HG03378 (cell line): ENCODE measurements around the gene MYRFL.
"Not testable (repeated sequence)": the region's sequence is repeated elsewhere in the genome, so short reads cannot be mapped to it uniquely, and the experiment has no call there.

Experiments used
- ATAC-seq: cut with Tn5 transposase; IDR thresholded peaks from one replicate; pipeline ENCODE4 v1.9.1; 2021; ENCODE audit warnings: mild to moderate bottlenecking, moderate library complexity; ENCODE audit not compliant: unreplicated experiment

The MYRFL gene

GRCh38 chr12:69984241-69984640 is 159.2 kb downstream of the MYRFL start:
- no peak for ATAC-seq

- peak; percentile 78 for ATAC-seq
Observed at GRCh38 chr12:69985656-69986055, 160.6 kb downstream of the MYRFL start.

GRCh38 chr12:69986114-69986513 is 161.1 kb downstream of the MYRFL start:
- ATAC-seq: no peak

GRCh38 chr12:69987579-69988091 is 162.6 kb downstream of the MYRFL start:
- no peak for ATAC-seq

- no peak for ATAC-seq
Observed at GRCh38 chr12:69988481-69989321, 163.7 kb downstream of the MYRFL start.

GRCh38 chr12:69991690-69992288 is 166.8 kb downstream of the MYRFL start:
- no peak for ATAC-seq

- ATAC-seq: no peak
Observed at GRCh38 chr12:69993433-69993832, 168.4 kb downstream of the MYRFL start.

GRCh38 chr12:69994086-69994485 is 169.1 kb downstream of the MYRFL start:
- not testable (repeated sequence) for ATAC-seq

- no peak for ATAC-seq
Observed at GRCh38 chr12:69994724-69995173, 169.7 kb downstream of the MYRFL start.

- ATAC-seq: no peak
Observed at GRCh38 chr12:69996241-69996640, 171.2 kb downstream of the MYRFL start.

GRCh38 chr12:69996722-69997121 is 171.7 kb downstream of the MYRFL start:
- no peak for ATAC-seq

- no peak for ATAC-seq
Observed at GRCh38 chr12:69998011-69998410, 173.0 kb downstream of the MYRFL start.

- no peak for ATAC-seq
Observed at GRCh38 chr12:69998922-69999321, 173.9 kb downstream of the MYRFL start.

- no peak for ATAC-seq
Observed at GRCh38 chr12:69999561-69999960, 174.5 kb downstream of the MYRFL start.

GRCh38 chr12:70002097-70002911 is 177.3 kb downstream of the MYRFL start:
- no peak for ATAC-seq

- ATAC-seq: no peak
Observed at GRCh38 chr12:70002912-70003255, 177.9 kb downstream of the MYRFL start.

- ATAC-seq: no peak
Observed at GRCh38 chr12:70005864-70006618, 181.0 kb downstream of the MYRFL start.

GRCh38 chr12:70006619-70006973 is 181.6 kb downstream of the MYRFL start:
- ATAC-seq: no peak

- ATAC-seq: no peak
Observed at GRCh38 chr12:70007687-70008086, 182.7 kb downstream of the MYRFL start.
